Common myeloid progenitor, CD34-positive (primary cell): ENCODE data around the gene PPP2R5C.

Source experiments
- CTCF ChIA-PET: fragments of 350-600 bp; sonication (Branson Sonifier 250); formaldehyde crosslinking; loops from one replicate; lab custom pipeline; 2021; ENCODE audit warnings: antibody characterized with exemption; lab: Charles Lee
- POLR2A ChIA-PET: fragments of 350-600 bp; sonication (Branson Sonifier 250); formaldehyde crosslinking; loops from one replicate; lab custom pipeline; 2021; ENCODE audit warnings: antibody characterized with exemption; lab: Charles Lee
- DNase-seq, 3 donors: peaks; one replicate each; pipeline versions ENCODE4 v3.0.0 to v3.0.0-alpha.2; 2013
- H3K27ac ChIP-seq, 2 experiments: 1 replicate in 1 of 2; 2 replicates in 1 of 2; pipeline ENCODE4 v1.7.0; 2013; ENCODE audit warnings: inconsistent platforms in 2 of 2, low read length in 2 of 2, mild to moderate bottlenecking in 2 of 2, low read depth in 1 of 2, moderate library complexity in 1 of 2; ENCODE audit not compliant: severe bottlenecking in 2 of 2, insufficient read depth in 1 of 2, poor library complexity in 1 of 2
- H3K27me3 ChIP-seq, 5 experiments: replicated peaks in 2 of 5; 1 replicate in 3 of 5; 2 replicates in 2 of 5; pipeline versions ENCODE4 v1.6.1 to v1.7.0; 2013; ENCODE audit warnings: low read length in 4 of 5, mild to moderate bottlenecking in 2 of 5, moderate library complexity in 2 of 5, inconsistent platforms in 1 of 5; ENCODE audit not compliant: insufficient read depth in 5 of 5, control insufficient read depth in 4 of 5
- H3K36me3 ChIP-seq, 4 experiments: 1 replicate in 2 of 4; 2 replicates in 2 of 4; pipeline versions ENCODE4 v1.6.1 to v1.7.0; 2013; ENCODE audit warnings: low read length in 3 of 4, control low read depth in 1 of 4, mild to moderate bottlenecking in 1 of 4; ENCODE audit not compliant: control insufficient read depth in 4 of 4, insufficient read depth in 4 of 4
- H3K4me1 ChIP-seq, 4 experiments: 1 replicate in 3 of 4; 2 replicates in 1 of 4; pipeline versions ENCODE4 v1.6.1 to v1.7.1; 2013; ENCODE audit warnings: low read length in 3 of 4, mild to moderate bottlenecking in 3 of 4, control low read depth in 1 of 4, inconsistent platforms in 1 of 4, moderate library complexity in 1 of 4; ENCODE audit not compliant: control insufficient read depth in 4 of 4, insufficient read depth in 4 of 4; ENCODE audit errors: control extremely low read depth in 1 of 4
- H3K4me3 ChIP-seq, 7 experiments: 1 replicate in 4 of 7; 2 replicates in 3 of 7; pipeline versions ENCODE4 v1.5.1 to v1.7.0; 2013; ENCODE audit warnings: mild to moderate bottlenecking in 7 of 7, low read length in 6 of 7, moderate library complexity in 6 of 7, inconsistent platforms in 2 of 7, low read depth in 2 of 7, control low read depth in 1 of 7; ENCODE audit not compliant: insufficient read depth in 4 of 7, control insufficient read depth in 1 of 7; ENCODE audit errors: extremely low read depth in 1 of 7
- H3K9me3 ChIP-seq, 5 experiments: 1 replicate in 4 of 5; 2 replicates in 1 of 5; pipeline versions ENCODE4 v1.6.1 to v1.7.1; 2013; ENCODE audit warnings: low read length in 4 of 5, mild to moderate bottlenecking in 2 of 5, inconsistent platforms in 1 of 5, low read depth in 1 of 5, moderate library complexity in 1 of 5; ENCODE audit not compliant: control insufficient read depth in 4 of 5, insufficient read depth in 2 of 5; ENCODE audit errors: control extremely low read depth in 1 of 5
- WGBS: methylation state at CpG from one replicate; pipeline ENCODE4 v1.1.5; 2013; ENCODE audit not compliant: insufficient coverage; 5-methylcytosine and 5-hydroxymethylcytosine counted together

Gene PPP2R5C

DNA sequence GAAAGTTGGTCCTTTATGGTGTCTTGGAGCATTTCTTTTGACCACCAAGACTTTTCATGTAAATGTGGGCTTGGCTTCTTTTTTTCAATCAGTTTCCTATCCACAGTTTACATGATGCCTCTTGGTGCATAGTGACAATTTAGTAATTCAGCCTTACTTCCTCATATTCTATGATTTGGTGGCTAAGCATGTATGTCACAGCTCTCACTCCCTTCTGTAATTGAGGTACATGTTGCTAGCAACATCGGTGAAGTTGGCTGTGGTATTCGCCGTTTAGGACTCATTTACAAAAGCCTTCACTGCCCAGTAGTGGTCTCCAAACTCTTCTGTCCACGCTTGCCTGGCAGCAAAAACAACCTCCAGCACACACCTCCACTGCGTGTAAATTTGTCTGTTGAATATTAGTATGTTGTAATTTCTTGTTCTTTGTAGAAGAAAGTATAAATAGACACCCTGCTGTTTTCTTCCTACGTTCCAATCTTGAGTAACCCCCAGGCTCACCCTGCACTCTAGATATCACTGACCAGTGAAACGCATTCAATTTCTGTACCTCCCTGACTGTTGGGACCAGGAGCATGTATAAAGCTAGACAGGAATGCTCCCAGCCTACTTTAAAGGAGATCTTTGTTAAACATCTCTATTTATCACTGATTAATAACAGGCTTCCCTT lies 90.4 kb downstream of the PPP2R5C start:
- peak in 2 of 3 donors; percentile 61 to 73 for DNase-seq
- Histone ChIP-seq H3K27me3 (no peaks in the 10 kb centered on the region), H3K9me3 (no peaks in the 10 kb centered on the region), H3K36me3 (peaks cover 0 to 2% (median 0%) of the 10 kb centered on the region in 4 experiments), H3K4me3 (no peak overlapping the region), H3K27ac (peak overlapping the region in 1 of 2 experiments; percentile 36), H3K4me1 (peaks cover 9 to 39% (median 35%) of the 10 kb centered on the region in 4 experiments)
- 88% methylated on average over 1 of the region's 7 CpGs for WGBS
- ChIA-PET CTCF (interaction anchor here (1.2 to 2.8 kb wide), 5 partner anchors 7 to 50 kb away, joined by 3 to 20 read pairs (median 4); no protein-coding TSS in a partner anchor), POLR2A (no interaction called here)

DNA sequence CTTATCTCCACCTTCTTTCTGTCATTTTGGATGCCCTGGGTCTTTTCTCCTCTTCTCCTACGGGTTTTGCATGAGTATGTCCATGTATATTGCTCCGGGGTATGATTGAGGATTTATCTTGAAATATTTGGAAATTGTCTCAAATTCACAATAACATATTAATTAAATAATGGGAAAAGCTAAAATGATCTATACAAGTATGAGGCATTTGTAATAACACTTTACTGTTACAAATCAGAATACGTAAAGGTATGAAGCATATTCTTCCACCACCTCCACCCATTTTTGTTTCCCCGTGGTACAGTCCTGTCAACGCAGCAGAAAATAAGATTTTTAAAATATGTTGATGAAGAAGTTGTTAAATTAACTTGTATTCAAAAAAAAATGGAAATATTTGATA lies 91.3 kb downstream of the PPP2R5C start:
- ChIA-PET CTCF (interaction anchor here (1.2 to 2.8 kb wide), 3 partner anchors 8 to 31 kb away, joined by 3 to 20 read pairs (median 9); no protein-coding TSS in a partner anchor), POLR2A (no interaction called here)
- Histone ChIP-seq H3K27me3 (no peaks in the 10 kb centered on the region), H3K4me1 (peaks cover 9 to 39% (median 35%) of the 10 kb centered on the region in 4 experiments), H3K9me3 (no peaks in the 10 kb centered on the region), H3K4me3 (no peak overlapping the region), H3K27ac (no peak overlapping the region), H3K36me3 (peaks cover 0 to 7% (median 3%) of the 10 kb centered on the region in 4 experiments)
- DNase-seq = no peak
- WGBS = no CpG with 5 or more reads among the region's 5 CpGs

DNA sequence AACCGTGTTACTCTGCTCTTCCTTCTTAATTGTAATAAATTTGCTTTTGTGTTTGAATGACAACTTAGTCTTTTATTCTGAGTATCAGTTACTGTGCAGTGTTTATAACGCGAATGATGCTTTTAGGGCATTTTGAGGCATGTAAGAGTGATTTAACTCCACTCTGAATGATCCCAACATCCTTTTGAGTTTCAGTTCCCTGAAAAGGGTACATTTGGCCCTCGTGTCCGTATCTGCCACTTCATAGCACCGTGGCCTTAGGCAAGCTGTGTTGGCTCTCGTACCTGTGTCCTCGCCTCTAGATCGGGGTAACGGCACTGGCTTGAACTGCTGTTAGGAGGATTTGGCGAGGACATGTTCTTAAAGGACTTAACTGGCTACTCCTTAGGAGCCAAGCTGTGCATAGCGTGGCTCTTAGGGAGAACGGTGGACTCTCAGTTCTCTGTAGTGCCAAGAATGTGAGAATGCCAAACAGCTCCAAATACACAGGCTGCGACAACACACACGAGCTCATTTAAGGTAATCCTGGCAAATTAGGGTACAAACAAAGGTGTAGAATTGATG lies 92.0 kb downstream of the PPP2R5C start:
- 97% methylated on average over 10 of the region's 15 CpGs for WGBS
- Histone ChIP-seq H3K4me3 (no peak overlapping the region), H3K4me1 (peaks cover 9 to 39% (median 35%) of the 10 kb centered on the region in 4 experiments)

DNA sequence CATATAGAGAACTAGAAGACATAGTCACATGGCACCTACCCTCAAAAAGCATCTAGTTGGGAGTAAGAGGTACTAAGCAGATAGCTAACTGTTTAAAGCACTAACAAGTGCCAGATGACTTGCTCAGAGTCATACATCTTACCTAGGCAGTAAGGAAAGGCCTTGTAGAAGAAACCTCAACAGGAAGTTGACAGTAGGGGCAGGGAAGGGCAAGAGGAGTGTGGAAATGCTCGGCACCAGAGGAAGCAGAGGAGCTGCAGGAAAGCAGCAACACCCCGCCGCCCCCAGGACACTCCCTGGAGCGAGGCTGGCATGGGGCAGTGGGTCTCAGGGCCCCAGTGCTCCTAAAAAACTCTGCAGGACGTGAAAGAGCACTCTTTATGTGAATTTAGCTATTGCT lies 92.9 kb downstream of the PPP2R5C start:
- CTCF ChIA-PET = interaction anchor here (0.8 to 2.8 kb wide), 7 partner anchors 10 to 27 kb away, joined by 3 to 20 read pairs (median 5); no protein-coding TSS in a partner anchor
- Histone ChIP-seq H3K4me1 (peaks cover 9 to 39% (median 35%) of the 10 kb centered on the region in 4 experiments), H3K27me3 (no peaks in the 10 kb centered on the region), H3K27ac (peak overlapping the region in 1 of 2 experiments; percentile 45), H3K36me3 (peaks cover 0 to 18% (median 8%) of the 10 kb centered on the region in 4 experiments), H3K4me3 (peak overlapping the region in 2 of 7 experiments; percentile 25 to 48), H3K9me3 (no peaks in the 10 kb centered on the region)
- POLR2A ChIA-PET = interaction anchor here (0.9 to 1.6 kb wide), 3 partner anchors 10 to 24 kb away, joined by 3 to 5 read pairs (median 3); no protein-coding TSS in a partner anchor
- 10% methylated on average over 2 of the region's 5 CpGs for WGBS
- peak in 2 of 3 donors; percentile 51 to 67 for DNase-seq

More for the DNA sequence above, 92.0 kb downstream of the PPP2R5C start:
- POLR2A ChIA-PET = interaction anchor here (0.7 to 1.2 kb wide), 3 partner anchors 9 to 82 kb away, joined by 3 read pairs; no protein-coding TSS in a partner anchor
- H3K36me3 ChIP-seq = peaks cover 0 to 11% (median 4%) of the 10 kb centered on the region in 4 experiments
- H3K27ac ChIP-seq = no peak overlapping the region
- no peaks in the 10 kb centered on the region for H3K9me3 ChIP-seq
- CTCF ChIA-PET = interaction anchor here (1.1 to 2.8 kb wide), 5 partner anchors 9 to 26 kb away, joined by 3 to 20 read pairs (median 9); no protein-coding TSS in a partner anchor
- H3K27me3 ChIP-seq = no peaks in the 10 kb centered on the region
- DNase-seq = no peak

DNA sequence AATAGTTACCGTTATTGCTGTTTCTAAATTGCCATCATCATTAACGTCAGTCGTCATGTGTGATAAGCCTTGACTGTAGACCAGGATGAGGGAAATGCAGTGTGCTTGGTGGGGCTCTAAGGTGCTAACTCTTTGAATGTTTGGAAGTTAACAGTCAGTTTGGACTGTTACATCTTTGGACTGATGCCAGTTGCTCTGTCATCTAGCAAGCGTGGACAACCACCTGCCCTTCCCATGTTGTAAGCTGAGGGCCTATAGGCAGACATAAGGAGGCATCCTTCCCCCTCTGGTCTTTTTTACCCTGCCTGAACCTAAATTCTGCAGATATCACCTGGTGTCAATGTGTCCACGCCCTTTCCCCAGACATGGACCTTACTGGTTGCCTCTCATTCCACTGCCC lies 94.4 kb downstream of the PPP2R5C start:
- Histone ChIP-seq H3K36me3 (peaks cover 0 to 25% (median 17%) of the 10 kb centered on the region in 4 experiments), H3K4me3 (no peak overlapping the region), H3K4me1 (peaks cover 9 to 35% (median 30%) of the 10 kb centered on the region in 4 experiments), H3K27ac (no peak overlapping the region), H3K9me3 (no peaks in the 10 kb centered on the region), H3K27me3 (no peaks in the 10 kb centered on the region)
- WGBS = 87% methylated on average over 4 of the region's 5 CpGs
- CTCF ChIA-PET = interaction anchor here (0.9 to 2.4 kb wide), 3 partner anchors 11 to 85 kb away, joined by 3 to 9 read pairs (median 6); no protein-coding TSS in a partner anchor
- POLR2A ChIA-PET = no interaction called here
- DNase-seq = no peak

DNA sequence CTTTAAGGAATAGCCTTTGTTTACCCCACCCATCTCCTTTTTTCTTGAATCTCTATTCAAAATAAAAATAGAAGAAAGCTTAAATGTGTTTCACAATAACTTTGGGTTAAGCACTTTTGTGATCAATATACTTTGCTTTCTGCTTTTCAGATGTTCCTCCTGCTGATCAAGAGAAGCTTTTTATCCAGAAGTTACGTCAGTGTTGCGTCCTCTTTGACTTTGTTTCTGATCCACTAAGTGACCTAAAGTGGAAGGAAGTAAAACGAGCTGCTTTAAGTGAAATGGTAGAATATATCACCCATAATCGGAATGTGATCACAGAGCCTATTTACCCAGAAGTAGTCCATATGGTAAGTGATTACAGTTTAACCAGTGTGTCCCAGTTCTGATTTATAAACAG lies 95.0 kb downstream of the PPP2R5C start:
- DNase-seq = no peak
- WGBS = 100% methylated on average over 2 of the region's 4 CpGs
- no peak overlapping the region for H3K27ac ChIP-seq
- peaks cover 0 to 28% (median 18%) of the 10 kb centered on the region in 4 experiments for H3K36me3 ChIP-seq
- no peak overlapping the region for H3K4me3 ChIP-seq
- ChIA-PET CTCF (interaction anchor here (0.9 to 1.0 kb wide), 2 partner anchors 11 to 86 kb away, joined by 3 to 6 read pairs; no protein-coding TSS in a partner anchor), POLR2A (interaction anchor here (0.6 kb wide), 1 partner anchor 18 kb away, joined by 4 read pairs; no protein-coding TSS in a partner anchor)
- H3K4me1 ChIP-seq = peaks cover 7 to 30% (median 25%) of the 10 kb centered on the region in 4 experiments
- H3K9me3 ChIP-seq = no peaks in the 10 kb centered on the region
- no peaks in the 10 kb centered on the region for H3K27me3 ChIP-seq
